Esophagus muscularis mucosa (tissue), 4 donors: ENCODE data around the gene GPAT2.

Source experiments
- CTCF ChIP-seq, 3 experiments: fragments of 200-600 bp in 2 of 3; fragments of 450-650 bp in 1 of 3; sonication (generic) in 2 of 3; IDR thresholded peaks; one replicate each; pipeline ENCODE4 v1.5.1; 2017 to 2019; ENCODE audit warnings: antibody characterized with exemption in 3 of 3, mild to moderate bottlenecking in 2 of 3, moderate library complexity in 1 of 3
- EP300 ChIP-seq: sonication (generic); formaldehyde crosslinking; IDR thresholded peaks from one replicate; pipeline ENCODE4 v1.6.1; 2017; ENCODE audit warnings: antibody characterized with exemption
- POLR2A ChIP-seq: fragments of 450-650 bp; IDR thresholded peaks from one replicate; pipeline ENCODE4 v1.6.1; 2017; ENCODE audit warnings: antibody characterized with exemption, moderate library complexity, mild to moderate bottlenecking, low read depth

- TF ChIP-seq CTCF (IDR thresholded peaks at IDR 0.05): no peak
- no peak for TF ChIP-seq POLR2A
- no peak for TF ChIP-seq EP300
These were observed 48.6 kb upstream of the GPAT2 start for GRCh38 chr2:96083064-96083939.
